ENCODE measurements around the gene PRPF19. TPM values are rescaled to one million over a fixed set of nuclear protein-coding genes. Genes with fewer than 3 reads are reported as not detected.

PRPF19 gene
- total and polyA plus RNA-seq, 10 of the 15 experiments (the other 5 are each of a cell fraction or from before 2014, with no cell fraction given), result 8.7 to 170 (median 61.3) TPM

GRCh38 chr11:60923326-60923725, 16.9 kb upstream of the PRPF19 start (continued):
- no peak for TF ChIP-seq EGR1 (IDR thresholded peaks at IDR 0.05; ENCODE audit: borderline replicate concordance in 1 of 2, low read depth in 2 of 2, low read length in 2 of 2)
- TF ChIP-seq TBL1XR1 (IDR thresholded peaks at IDR 0.05; ENCODE audit: low read depth, low read length), result no peak
- TF ChIP-seq FOXM1 (IDR thresholded peaks at IDR 0.05; ENCODE audit: low read depth, low read length), result no peak
- TF ChIP-seq NFXL1 (IDR thresholded peaks at IDR 0.05; ENCODE audit: borderline replicate concordance), result no peak

- DNase-seq (ENCODE audit: low read depth, low spot score), result no peak
- no peak overlapping the region for H3K4me3 ChIP-seq
- FAIRE-seq, result no peak
- H3K9me3 ChIP-seq (replicated peaks; ENCODE audit: control insufficient read depth, insufficient read depth, low read length), result no peaks in the 10 kb centered on the region
- intact Hi-C loops (cut with micrococcal nuclease; ENCODE audit: unreplicated experiment), result no loop called here
- no peak for TF ChIP-seq RBBP5 (conservative IDR thresholded peaks at IDR 0.05)
- no peak for TF ChIP-seq CHD4 (IDR thresholded peaks at IDR 0.05)
- TF ChIP-seq NR2F1 (conservative IDR thresholded peaks at IDR 0.05), result no peak
- no peak for TF ChIP-seq TCF12 (IDR thresholded peaks at IDR 0.05; ENCODE audit: low read depth, low read length)
- TF ChIP-seq E2F8 (IDR thresholded peaks at IDR 0.05; ENCODE audit: low read depth, partially characterized antibody), result no peak
- no peak for TF ChIP-seq EGR1 (IDR thresholded peaks at IDR 0.05; ENCODE audit: borderline replicate concordance in 1 of 2, low read depth in 2 of 2, low read length in 2 of 2)
- TF ChIP-seq POLR2AphosphoS5 (IDR thresholded peaks at IDR 0.05; ENCODE audit: low read length), result no peak
- TF ChIP-seq IKZF2 (IDR thresholded peaks at IDR 0.05), result no peak
- no peak for TF ChIP-seq ELK1 (IDR thresholded peaks at IDR 0.05; ENCODE audit: low read depth, low read length)
- TF ChIP-seq NFXL1 (IDR thresholded peaks at IDR 0.05; ENCODE audit: borderline replicate concordance), result no peak
- TF ChIP-seq CBFB (IDR thresholded peaks at IDR 0.05; ENCODE audit: low read depth), result no peak
- no peak for TF ChIP-seq IRF3 (IDR thresholded peaks at IDR 0.05)
- TF ChIP-seq RCOR1 (conservative IDR thresholded peaks at IDR 0.05; ENCODE audit: low read depth, low read length), result no peak
- RAD21 ChIA-PET (ENCODE audit: unreplicated experiment), result interaction anchor here (1.7 to 1.8 kb wide), 2 partner anchors 8 to 9 kb away, joined by 7 to 8 read pairs; partner anchors contain the start of gene TMEM109
- in situ Hi-C loops (cut with MboI), result no loop called here
- BruUV-seq (replicated peaks), result TSS peak; percentile 49
- 93% methylated on average over 6 of the region's 6 CpGs for whole genome bisulfite sequencing (ENCODE audit: insufficient coverage, insufficient replicate concordance, low lambda C conversion rate, missing lambda C conversion rate)
- no peak for ATAC-seq
- no peak overlapping the region for H3K27ac ChIP-seq (ENCODE audit: control insufficient read depth, insufficient read depth)
- POLR2A ChIA-PET, result interaction anchor here (1.7 kb wide), 1 partner anchor 9 kb away, joined by 9 read pairs; the partner anchor contains the start of gene TMEM109
- CTCF ChIA-PET, result interaction anchor here (1.5 kb wide), 1 partner anchor 47 kb away, joined by 5 read pairs; no protein-coding TSS in a partner anchor
- no peak overlapping the region for H3K4me2 ChIP-seq (ENCODE audit: control insufficient read depth, insufficient read depth)
- H3K27me3 ChIP-seq (replicated peaks in 1 of 2; ENCODE audit: control insufficient read depth in 2 of 2, insufficient read depth in 2 of 2, low read length in 1 of 2), result no peaks in the 10 kb centered on the region
- SMC1A ChIA-PET (ENCODE audit: uncharacterized antibody, unreplicated experiment), result interaction anchor here (1.7 to 1.8 kb wide), 2 partner anchors 7 to 9 kb away, joined by 5 to 7 read pairs; partner anchors contain the start of gene TMEM109
- peaks cover 30% of the 10 kb centered on the region for H3K4me1 ChIP-seq (ENCODE audit: control insufficient read depth, insufficient read depth, low read length)
- H4K20me1 ChIP-seq (ENCODE audit: control insufficient read depth, insufficient read depth), result no peaks in the 10 kb centered on the region
- no peak overlapping the region for H3K9ac ChIP-seq (ENCODE audit: control insufficient read depth, insufficient read depth, low read length)
- peaks cover 17 to 21% of the 10 kb centered on the region in 2 experiments for H3K36me3 ChIP-seq (ENCODE audit: control insufficient read depth in 2 of 2, insufficient read depth in 2 of 2, low read length in 1 of 2)
- peaks cover 12% of the 10 kb centered on the region for H3K79me2 ChIP-seq (ENCODE audit: control insufficient read depth, insufficient read depth, low read length)
- no peak overlapping the region for H2AFZ ChIP-seq (ENCODE audit: control insufficient read depth, low read depth, low read length)
Measured at GRCh38 chr11:60922906-60923305, 16.5 kb upstream of the PRPF19 start.

Measured in GM12878 (cell line).